Liver (tissue), 3 donors: Measurements from ENCODE around the gene NUTM2G.
"Not testable (repeated sequence)": the region's sequence is repeated elsewhere in the genome, so short reads cannot be mapped to it uniquely, and the experiment has no call there.

Source experiments
- CTCF ChIP-seq: fragments of 150-350 bp; IDR thresholded peaks from 2 replicates; pipeline ENCODE4 v1.5.1; 2017; ENCODE audit warnings: improper control_type of control experiment, low read depth, low read length; ENCODE audit not compliant: missing input control
- FOXA1 ChIP-seq: IDR thresholded peaks from 2 replicates; pipeline ENCODE4 v1.6.1; 2016; ENCODE audit warnings: antibody characterized with exemption
- GABPA ChIP-seq, 2 donors: IDR thresholded peaks in 1 of 2; conservative IDR thresholded peaks in 1 of 2; 2 replicates each; pipeline ENCODE4 v1.6.1; 2016; ENCODE audit warnings: antibody characterized with exemption in 2 of 2, mild to moderate bottlenecking in 1 of 2, moderate library complexity in 1 of 2
- HNF4G ChIP-seq: IDR thresholded peaks from 2 replicates; pipeline ENCODE4 v1.6.1; 2016; ENCODE audit warnings: antibody characterized with exemption
- JUND ChIP-seq, 2 donors: IDR thresholded peaks; 2 replicates each; pipeline ENCODE4 v1.6.1; 2016; ENCODE audit warnings: antibody characterized with exemption in 2 of 2
- RAD21 ChIP-seq, 2 donors: IDR thresholded peaks; 2 replicates each; pipeline ENCODE4 v1.6.1; 2016; ENCODE audit warnings: antibody characterized with exemption in 2 of 2, mild to moderate bottlenecking in 2 of 2
- REST ChIP-seq: IDR thresholded peaks from 2 replicates; pipeline ENCODE4 v1.6.1; 2016; ENCODE audit warnings: antibody characterized with exemption, mild to moderate bottlenecking
- SP1 ChIP-seq: IDR thresholded peaks from 2 replicates; pipeline ENCODE4 v1.6.1; 2018; ENCODE audit warnings: antibody characterized with exemption, mild to moderate bottlenecking
- TAF1 ChIP-seq: conservative IDR thresholded peaks from 2 replicates; pipeline ENCODE4 v1.6.1; 2016; ENCODE audit warnings: antibody characterized with exemption, mild to moderate bottlenecking
- YY1 ChIP-seq: IDR thresholded peaks from 2 replicates; pipeline ENCODE4 v1.6.1; 2016; ENCODE audit warnings: antibody characterized with exemption, mild to moderate bottlenecking
- TF ChIP-seq, protein P1 (sequence below): IDR thresholded peaks from 2 replicates; pipeline ENCODE4 v1.6.1; 2016; ENCODE audit warnings: antibody characterized with exemption
- TF ChIP-seq, protein P2 (sequence below): IDR thresholded peaks from 2 replicates; pipeline ENCODE4 v1.6.1; 2016; ENCODE audit warnings: antibody characterized with exemption
- donor health status: healthy.
- donor health status: healthy.

DNA sequence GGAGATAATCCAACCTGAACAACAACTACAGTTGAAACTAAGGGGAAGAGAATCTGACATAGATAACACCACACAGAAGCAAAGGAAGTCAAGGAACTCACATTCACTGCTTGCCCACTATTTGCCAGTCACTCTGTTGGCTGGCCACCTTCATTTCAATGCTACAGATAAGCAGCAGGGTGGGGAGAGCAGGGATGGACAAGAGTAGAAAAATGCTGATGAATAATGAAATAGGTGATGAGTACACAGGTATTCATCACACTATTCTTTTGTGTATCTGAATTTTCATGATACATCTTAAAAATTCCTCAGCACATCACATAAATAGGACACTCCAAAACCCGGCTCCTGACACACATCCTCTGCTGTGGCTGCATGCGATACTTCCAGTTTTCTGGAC lies 21.9 kb downstream of the NUTM2G start:
- not testable (repeated sequence) for TF ChIP-seq CTCF; RAD21 (IDR thresholded peaks at IDR 0.05); FOXA1; TAF1; YY1; REST; JUND (IDR thresholded peaks at IDR 0.05); GABPA (IDR thresholded peaks at IDR 0.05 in 1 of 2, conservative IDR thresholded peaks at IDR 0.05 in 1 of 2); HNF4G; SP1
- TF ChIP-seq, protein P1, sequence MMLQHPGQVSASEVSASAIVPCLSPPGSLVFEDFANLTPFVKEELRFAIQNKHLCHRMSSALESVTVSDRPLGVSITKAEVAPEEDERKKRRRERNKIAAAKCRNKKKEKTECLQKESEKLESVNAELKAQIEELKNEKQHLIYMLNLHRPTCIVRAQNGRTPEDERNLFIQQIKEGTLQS, result not testable (repeated sequence)
- TF ChIP-seq, protein P2, sequence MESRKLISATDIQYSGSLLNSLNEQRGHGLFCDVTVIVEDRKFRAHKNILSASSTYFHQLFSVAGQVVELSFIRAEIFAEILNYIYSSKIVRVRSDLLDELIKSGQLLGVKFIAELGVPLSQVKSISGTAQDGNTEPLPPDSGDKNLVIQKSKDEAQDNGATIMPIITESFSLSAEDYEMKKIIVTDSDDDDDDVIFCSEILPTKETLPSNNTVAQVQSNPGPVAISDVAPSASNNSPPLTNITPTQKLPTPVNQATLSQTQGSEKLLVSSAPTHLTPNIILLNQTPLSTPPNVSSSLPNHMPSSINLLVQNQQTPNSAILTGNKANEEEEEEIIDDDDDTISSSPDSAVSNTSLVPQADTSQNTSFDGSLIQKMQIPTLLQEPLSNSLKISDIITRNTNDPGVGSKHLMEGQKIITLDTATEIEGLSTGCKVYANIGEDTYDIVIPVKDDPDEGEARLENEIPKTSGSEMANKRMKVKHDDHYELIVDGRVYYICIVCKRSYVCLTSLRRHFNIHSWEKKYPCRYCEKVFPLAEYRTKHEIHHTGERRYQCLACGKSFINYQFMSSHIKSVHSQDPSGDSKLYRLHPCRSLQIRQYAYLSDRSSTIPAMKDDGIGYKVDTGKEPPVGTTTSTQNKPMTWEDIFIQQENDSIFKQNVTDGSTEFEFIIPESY, result not testable (repeated sequence)
